BLaER1 treated with 17β-estradiol and CSF1 and Interleukin-3, amounts not matched to agents 10 nM and 100 nM (cell line): ENCODE results near the gene TRIM28.

Source experiments
- H3K27ac ChIP-seq, 11 experiments: shearing (Covaris generic); formaldehyde crosslinking; 2 replicates each; pipeline ENCODE4 v1.8.1; 2022
- H3K27me3 ChIP-seq, 11 experiments: shearing (Covaris generic); formaldehyde crosslinking; 2 replicates each; pipeline ENCODE4 v1.8.1; 2022
- H3K36me3 ChIP-seq, 11 experiments: shearing (Covaris generic); formaldehyde crosslinking; 2 replicates each; pipeline ENCODE4 v1.8.1; 2022
- H3K4me1 ChIP-seq, 10 experiments: shearing (Covaris generic); formaldehyde crosslinking; 2 replicates each; pipeline ENCODE4 v1.8.1; 2022
- H3K4me2 ChIP-seq, 11 experiments: shearing (Covaris generic); formaldehyde crosslinking; 2 replicates each; pipeline ENCODE4 v1.8.1; 2022
- H3K4me3 ChIP-seq, 10 experiments: shearing (Covaris generic); formaldehyde crosslinking; 2 replicates each; pipeline ENCODE4 v1.8.1; 2022
- H3K9ac ChIP-seq, 11 experiments: shearing (Covaris generic); formaldehyde crosslinking; 2 replicates each; pipeline ENCODE4 v1.8.1; 2022
- H3K9me3 ChIP-seq, 11 experiments: shearing (Covaris generic); formaldehyde crosslinking; replicated peaks in 1 of 11; 2 replicates each; pipeline ENCODE4 v1.8.1; 2022
- H4K20me1 ChIP-seq, 11 experiments: shearing (Covaris generic); formaldehyde crosslinking; 2 replicates each; pipeline ENCODE4 v1.8.1; 2022
- Cebpa-rat ChIP-seq, 11 experiments: shearing (Covaris generic); IDR thresholded peaks; 2 replicates each; pipeline ENCODE4 v1.8.1; 2022

TRIM28 gene

GRCh38 chr19:58568453-58569130, 24.7 kb downstream of the TRIM28 start:
- peaks cover 49 to 71% (median 61%) of the 10 kb centered on the region in 10 experiments for H3K4me1 ChIP-seq
- H3K36me3 ChIP-seq: peaks cover 5 to 31% (median 17%) of the 10 kb centered on the region in 11 experiments; a peak in 16 of 22 replicates
- peak overlapping the region in 8 of 11 experiments; percentile 92 to 99 (median 98); a peak in 14 of 22 replicates for H3K27ac ChIP-seq
- peak overlapping the region in 10 of 11 experiments; percentile 95 to 99 (median 99); a peak in 19 of 22 replicates for H3K4me2 ChIP-seq
- no peak for TF ChIP-seq Cebpa-rat (IDR thresholded peaks at IDR 0.05)
- peaks cover 0 to 4% (median 0%) of the 10 kb centered on the region in 11 experiments; a peak in 1 of 22 replicates for H3K27me3 ChIP-seq
- H3K9me3 ChIP-seq: no peaks in the 10 kb centered on the region
- H3K9ac ChIP-seq: peak overlapping the region in 9 of 11 experiments; percentile 28 to 94 (median 91); a peak in 14 of 22 replicates
- peaks cover 0 to 3% (median 0%) of the 10 kb centered on the region in 11 experiments; a peak in 2 of 22 replicates for H4K20me1 ChIP-seq
- no peak overlapping the region; a peak in 1 of 20 replicates for H3K4me3 ChIP-seq

- Histone ChIP-seq H3K4me3 (peak overlapping the region in 7 of 10 experiments; percentile 62 to 89 (median 76); a peak in 12 of 20 replicates), H3K27ac (peak overlapping the region in 10 of 11 experiments; percentile 7 to 99 (median 96); a peak in 19 of 22 replicates), H3K27me3 (no peaks in the 10 kb centered on the region), H3K36me3 (peaks cover 5 to 31% (median 17%) of the 10 kb centered on the region in 11 experiments; a peak in 16 of 22 replicates), H3K9ac (peak overlapping the region; percentile 28 to 94 (median 89); a peak in 19 of 22 replicates), H4K20me1 (no peaks in the 10 kb centered on the region; a peak in 1 of 22 replicates), H3K4me2 (peak overlapping the region; percentile 95 to 99 (median 99)), H3K9me3 (no peaks in the 10 kb centered on the region), H3K4me1 (peaks cover 48 to 71% (median 61%) of the 10 kb centered on the region in 10 experiments)
- TF ChIP-seq Cebpa-rat (IDR thresholded peaks at IDR 0.05): no peak
Measured at GRCh38 chr19:58569191-58569942, 25.5 kb downstream of the TRIM28 start.

- Histone ChIP-seq H4K20me1 (no peaks in the 10 kb centered on the region; a peak in 1 of 22 replicates), H3K4me1 (peaks cover 48 to 71% (median 62%) of the 10 kb centered on the region in 10 experiments), H3K9me3 (no peaks in the 10 kb centered on the region), H3K4me2 (peak overlapping the region; percentile 95 to 99 (median 99)), H3K27ac (peak overlapping the region; percentile 61 to 99 (median 96); a peak in 21 of 22 replicates), H3K36me3 (peaks cover 5 to 31% (median 17%) of the 10 kb centered on the region in 11 experiments; a peak in 16 of 22 replicates), H3K27me3 (no peaks in the 10 kb centered on the region), H3K4me3 (peak overlapping the region; percentile 23 to 89 (median 74); a peak in 18 of 20 replicates), H3K9ac (peak overlapping the region; percentile 63 to 94 (median 89))
- peak in 6 of 11 experiments; percentile 24 to 75 (median 57); a peak in 5 of 22 replicates for TF ChIP-seq Cebpa-rat (IDR thresholded peaks at IDR 0.05)
Measured at GRCh38 chr19:58569943-58570670, 26.2 kb downstream of the TRIM28 start.

- Histone ChIP-seq H3K36me3 (peaks cover 5 to 31% (median 17%) of the 10 kb centered on the region in 11 experiments; a peak in 16 of 22 replicates), H3K4me1 (peaks cover 48 to 74% (median 63%) of the 10 kb centered on the region in 10 experiments), H3K4me2 (peak overlapping the region; percentile 95 to 99 (median 99)), H3K9me3 (no peaks in the 10 kb centered on the region), H3K9ac (peak overlapping the region; percentile 63 to 94 (median 89)), H4K20me1 (no peaks in the 10 kb centered on the region; a peak in 1 of 22 replicates), H3K27ac (peak overlapping the region; percentile 61 to 99 (median 96)), H3K27me3 (no peaks in the 10 kb centered on the region), H3K4me3 (peak overlapping the region; percentile 23 to 89 (median 74))
- peak in 8 of 11 experiments; percentile 33 to 96 (median 73); a peak in 11 of 22 replicates for TF ChIP-seq Cebpa-rat (IDR thresholded peaks at IDR 0.05)
Measured at GRCh38 chr19:58570770-58571574, 27.1 kb downstream of the TRIM28 start.

- Histone ChIP-seq H3K4me3 (peak overlapping the region; percentile 62 to 89 (median 74); a peak in 17 of 20 replicates), H4K20me1 (no peaks in the 10 kb centered on the region; a peak in 1 of 22 replicates), H3K4me1 (peaks cover 49 to 72% (median 64%) of the 10 kb centered on the region in 10 experiments), H3K27me3 (no peaks in the 10 kb centered on the region), H3K9me3 (no peaks in the 10 kb centered on the region), H3K9ac (peak overlapping the region; percentile 63 to 94 (median 89)), H3K27ac (peak overlapping the region; percentile 61 to 99 (median 96)), H3K36me3 (peaks cover 1 to 26% (median 14%) of the 10 kb centered on the region in 11 experiments; a peak in 16 of 22 replicates), H3K4me2 (peak overlapping the region; percentile 95 to 99 (median 99))
- no peak; a peak in 1 of 22 replicates for TF ChIP-seq Cebpa-rat (IDR thresholded peaks at IDR 0.05)
Measured at GRCh38 chr19:58571575-58571947, 27.7 kb downstream of the TRIM28 start.

- Histone ChIP-seq H3K27ac (peak overlapping the region; percentile 88 to 99 (median 97)), H3K9me3 (no peaks in the 10 kb centered on the region), H3K9ac (peak overlapping the region; percentile 82 to 94 (median 91))
Measured at GRCh38 chr19:58572026-58572817, 28.4 kb downstream of the TRIM28 start.

More at GRCh38 chr19:58572026-58572817, 28.4 kb downstream of the TRIM28 start:
- Histone ChIP-seq H3K27me3 (no peaks in the 10 kb centered on the region), H3K4me3 (peak overlapping the region; percentile 62 to 89 (median 74)), H4K20me1 (no peaks in the 10 kb centered on the region; a peak in 1 of 22 replicates), H3K4me2 (peak overlapping the region; percentile 95 to 99 (median 99)), H3K4me1 (peaks cover 54 to 78% (median 70%) of the 10 kb centered on the region in 10 experiments), H3K36me3 (peaks cover 0 to 20% (median 8%) of the 10 kb centered on the region in 11 experiments; a peak in 13 of 22 replicates)
- TF ChIP-seq Cebpa-rat (IDR thresholded peaks at IDR 0.05): no peak
